Measurements from ENCODE around the gene METAP2.
"Not testable (repeated sequence)": the region's sequence is repeated elsewhere in the genome, so short reads cannot be mapped to it uniquely, and the experiment has no call there.

METAP2 gene

GRCh38 chr12:95462081-95462480 is 11.9 kb upstream of the METAP2 start:
- H4K20me1 ChIP-seq, result no peaks in the 10 kb centered on the region
- H3K9ac ChIP-seq, result no peak overlapping the region
- no peak overlapping the region for H3K4me2 ChIP-seq
- no peak overlapping the region for H3K4me3 ChIP-seq
- no peak for TF ChIP-seq Cebpa-rat (IDR thresholded peaks at IDR 0.05)
- H3K27ac ChIP-seq, result no peak overlapping the region
- H3K27me3 ChIP-seq, result no peaks in the 10 kb centered on the region
- H3K9me3 ChIP-seq, result peaks cover 23% of the 10 kb centered on the region
- H3K36me3 ChIP-seq, result no peaks in the 10 kb centered on the region
- H3K4me1 ChIP-seq, result no peaks in the 10 kb centered on the region

DNA sequence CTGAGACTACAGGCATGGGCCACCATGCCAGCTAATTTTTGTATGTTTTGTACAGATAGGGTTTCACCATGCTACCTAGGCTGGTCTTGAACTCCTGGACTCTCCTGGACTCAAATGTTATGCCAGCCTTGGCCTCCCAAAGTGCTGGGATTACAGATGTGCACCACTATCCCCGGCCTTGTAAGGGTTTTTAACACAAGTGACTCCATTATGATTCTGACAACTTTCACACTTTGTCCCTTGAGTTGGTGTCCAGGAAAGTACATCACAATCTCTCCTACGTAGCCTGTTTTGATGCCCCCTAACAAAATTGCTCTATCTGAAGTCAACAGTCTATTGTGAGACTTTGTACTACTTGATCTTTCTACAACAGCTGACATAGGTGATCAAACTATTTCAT is 11.4 kb upstream of the METAP2 start:
- Histone ChIP-seq H4K20me1 (no peaks in the 10 kb centered on the region), H3K27ac (no peak overlapping the region), H3K36me3 (no peaks in the 10 kb centered on the region), H3K4me1 (no peaks in the 10 kb centered on the region), H3K9ac (no peak overlapping the region), H3K9me3 (peaks cover 18% of the 10 kb centered on the region), H3K4me3 (no peak overlapping the region), H3K27me3 (no peaks in the 10 kb centered on the region), H3K4me2 (no peak overlapping the region)
- TF ChIP-seq Cebpa-rat (IDR thresholded peaks at IDR 0.05), result no peak

- Histone ChIP-seq H3K9me3 (peaks cover 13% of the 10 kb centered on the region), H3K4me2 (no peak overlapping the region), H3K36me3 (no peaks in the 10 kb centered on the region), H3K4me3 (no peak overlapping the region), H3K4me1 (no peaks in the 10 kb centered on the region), H3K27me3 (no peaks in the 10 kb centered on the region), H4K20me1 (no peaks in the 10 kb centered on the region), H3K9ac (no peak overlapping the region), H3K27ac (no peak overlapping the region)
- TF ChIP-seq Cebpa-rat (IDR thresholded peaks at IDR 0.05), result no peak
Observed at GRCh38 chr12:95463050-95463449, 10.9 kb upstream of the METAP2 start.

GRCh38 chr12:95463776-95464175 is 10.2 kb upstream of the METAP2 start:
- not testable (repeated sequence) for H3K9me3 ChIP-seq, H3K27me3 ChIP-seq, H3K4me1 ChIP-seq, H3K9ac ChIP-seq, H4K20me1 ChIP-seq, H3K36me3 ChIP-seq, H3K27ac ChIP-seq, H3K4me2 ChIP-seq, H3K4me3 ChIP-seq

DNA sequence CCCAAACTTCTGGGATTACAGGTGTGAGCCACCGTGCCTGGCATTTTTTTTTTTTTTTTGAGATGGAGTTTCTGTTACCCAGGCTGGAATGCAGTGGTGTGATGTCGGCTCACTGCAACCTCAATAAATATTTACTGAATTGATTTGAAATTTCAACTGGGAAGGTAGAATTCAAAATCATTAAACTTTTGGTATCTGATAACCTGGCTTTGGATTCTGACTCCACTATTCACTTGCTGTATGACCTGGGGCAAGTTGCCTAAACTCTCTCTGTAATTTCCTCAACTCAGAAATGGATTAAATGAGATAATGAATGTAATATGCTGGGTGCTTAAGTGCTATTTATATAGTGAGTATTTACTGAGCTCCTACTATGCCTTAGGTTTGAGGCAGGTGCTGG is 8.7 kb upstream of the METAP2 start:
- Histone ChIP-seq H3K4me2 (no peak overlapping the region), H4K20me1 (no peaks in the 10 kb centered on the region), H3K9me3 (no peaks in the 10 kb centered on the region), H3K27me3 (no peaks in the 10 kb centered on the region), H3K4me3 (no peak overlapping the region), H3K9ac (no peak overlapping the region), H3K27ac (no peak overlapping the region), H3K36me3 (no peaks in the 10 kb centered on the region), H3K4me1 (no peaks in the 10 kb centered on the region)
- no peak for TF ChIP-seq Cebpa-rat (IDR thresholded peaks at IDR 0.05)

DNA sequence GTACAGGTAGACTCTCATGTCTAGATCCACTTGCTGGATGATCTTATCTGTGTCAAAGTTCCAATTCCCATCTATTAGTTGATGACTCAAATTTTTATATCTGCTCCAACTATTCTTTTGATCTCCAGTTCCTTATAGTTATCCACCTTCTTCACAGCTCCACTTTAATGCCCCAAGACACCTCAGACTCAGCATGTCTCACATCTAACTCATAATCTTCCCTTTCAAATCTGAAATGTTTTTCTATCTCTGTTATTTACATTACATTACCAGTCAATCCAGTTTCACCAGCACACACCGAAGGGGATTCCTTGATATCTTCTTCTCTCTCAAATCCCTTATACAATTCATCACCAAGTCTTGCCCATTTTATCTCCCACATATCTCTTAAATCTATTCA is 3.7 kb upstream of the METAP2 start:
- no peaks in the 10 kb centered on the region for H3K9me3 ChIP-seq
- H3K27me3 ChIP-seq, result no peaks in the 10 kb centered on the region
- no peak overlapping the region for H3K9ac ChIP-seq
- no peak overlapping the region for H3K27ac ChIP-seq
- H3K4me3 ChIP-seq, result no peak overlapping the region
- peaks cover 7% of the 10 kb centered on the region; the same call in 1 of the 2 replicates for H4K20me1 ChIP-seq
- H3K36me3 ChIP-seq, result no peaks in the 10 kb centered on the region
- H3K4me1 ChIP-seq, result peaks cover 16% of the 10 kb centered on the region
- no peak for TF ChIP-seq Cebpa-rat (IDR thresholded peaks at IDR 0.05)
- H3K4me2 ChIP-seq, result no peak overlapping the region

GRCh38 chr12:95473231-95473883 is 595 bp upstream of the METAP2 start:
- H3K4me1 ChIP-seq, result peaks cover 27% of the 10 kb centered on the region
- H3K4me2 ChIP-seq, result peak overlapping the region; percentile 82
- H3K9me3 ChIP-seq, result no peaks in the 10 kb centered on the region
- H3K4me3 ChIP-seq, result peak overlapping the region; percentile 95
- peak overlapping the region; percentile 97 for H3K9ac ChIP-seq
- H4K20me1 ChIP-seq, result peaks cover 33% of the 10 kb centered on the region
- H3K27ac ChIP-seq, result peak overlapping the region; percentile 96
- TF ChIP-seq Cebpa-rat (IDR thresholded peaks at IDR 0.05), result no peak
- H3K27me3 ChIP-seq, result no peaks in the 10 kb centered on the region
- H3K36me3 ChIP-seq, result peaks cover 26% of the 10 kb centered on the region

DNA sequence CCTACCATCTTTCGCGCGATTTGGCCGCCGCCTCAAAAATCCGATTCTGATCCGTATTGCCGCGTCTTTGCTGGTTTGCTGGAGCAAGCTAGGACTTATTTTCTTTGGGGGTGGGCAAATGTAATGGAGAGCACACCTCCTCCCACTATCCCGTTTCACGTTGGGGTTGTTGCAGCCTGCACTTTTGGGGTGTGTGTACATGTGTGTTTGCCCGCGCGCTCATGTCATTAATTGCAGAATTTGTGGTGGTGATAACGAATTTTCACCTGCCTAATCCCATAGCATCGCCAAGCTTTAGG is 657 bp downstream of the METAP2 start:
- Histone ChIP-seq H3K9me3 (no peaks in the 10 kb centered on the region), H3K9ac (peak overlapping the region; percentile 97), H4K20me1 (peaks cover 45% of the 10 kb centered on the region), H3K4me1 (peaks cover 27% of the 10 kb centered on the region), H3K4me2 (peak overlapping the region; percentile 87), H3K4me3 (peak overlapping the region; percentile 95), H3K27me3 (no peaks in the 10 kb centered on the region), H3K36me3 (peaks cover 39% of the 10 kb centered on the region), H3K27ac (peak overlapping the region; percentile 96)
- no peak for TF ChIP-seq Cebpa-rat (IDR thresholded peaks at IDR 0.05)

DNA sequence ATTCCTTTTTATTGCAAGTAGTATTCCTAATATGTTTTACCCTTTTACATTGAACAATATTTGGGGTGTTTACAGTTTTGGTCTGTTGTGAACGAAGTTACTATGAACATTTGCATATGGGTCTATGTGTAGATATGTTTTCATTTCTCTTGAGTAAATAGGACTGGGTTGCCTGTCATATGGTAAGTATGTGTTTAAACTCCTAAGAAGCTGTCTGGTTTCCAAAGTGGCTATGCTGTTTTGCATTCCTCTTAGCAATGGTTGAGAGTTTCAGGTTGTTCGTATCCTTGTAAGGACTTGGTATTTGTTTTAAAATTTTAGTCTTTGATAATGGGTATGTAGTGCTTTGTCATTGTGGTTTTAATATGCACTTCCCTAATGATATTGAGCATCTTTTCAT is 6.3 kb downstream of the METAP2 start:
- Histone ChIP-seq H3K27ac (no peak overlapping the region), H3K4me3 (no peak overlapping the region), H3K36me3 (peaks cover 78% of the 10 kb centered on the region), H3K9ac (no peak overlapping the region), H3K9me3 (no peaks in the 10 kb centered on the region), H3K4me2 (no peak overlapping the region), H3K27me3 (no peaks in the 10 kb centered on the region), H4K20me1 (peaks cover 94% of the 10 kb centered on the region), H3K4me1 (peaks cover 27% of the 10 kb centered on the region)
- no peak for TF ChIP-seq Cebpa-rat (IDR thresholded peaks at IDR 0.05)

- Histone ChIP-seq H3K9me3 (no peaks in the 10 kb centered on the region), H3K9ac (no peak overlapping the region), H3K4me1 (peaks cover 18% of the 10 kb centered on the region), H3K27ac (no peak overlapping the region), H3K36me3 (peaks cover 82% of the 10 kb centered on the region), H4K20me1 (peaks cover 85% of the 10 kb centered on the region), H3K27me3 (no peaks in the 10 kb centered on the region), H3K4me2 (peak overlapping the region; percentile 24; the same call in 1 of the 2 replicates), H3K4me3 (no peak overlapping the region)
- no peak for TF ChIP-seq Cebpa-rat (IDR thresholded peaks at IDR 0.05)
Observed at GRCh38 chr12:95481072-95481471, 7.1 kb downstream of the METAP2 start.

- Histone ChIP-seq H3K27ac (no peak overlapping the region), H3K4me2 (no peak overlapping the region), H3K9ac (no peak overlapping the region), H3K9me3 (no peaks in the 10 kb centered on the region), H3K4me3 (no peak overlapping the region), H3K27me3 (no peaks in the 10 kb centered on the region), H3K36me3 (peaks cover 82% of the 10 kb centered on the region), H3K4me1 (peaks cover 16% of the 10 kb centered on the region; the same call in 1 of the 2 replicates), H4K20me1 (peaks cover 80% of the 10 kb centered on the region)
- TF ChIP-seq Cebpa-rat (IDR thresholded peaks at IDR 0.05), result no peak
Observed at GRCh38 chr12:95481888-95482287, 7.9 kb downstream of the METAP2 start.

GRCh38 chr12:95482564-95482963 is 8.6 kb downstream of the METAP2 start:
- Histone ChIP-seq H3K4me1 (peaks cover 16% of the 10 kb centered on the region; the same call in 1 of the 2 replicates), H3K36me3 (peaks cover 82% of the 10 kb centered on the region), H4K20me1 (peaks cover 75% of the 10 kb centered on the region)
- H3K27ac ChIP-seq, H3K4me2 ChIP-seq, H3K27me3 ChIP-seq, H3K9me3 ChIP-seq, H3K9ac ChIP-seq, H3K4me3 ChIP-seq: not testable (repeated sequence)

Measured in BLaER1 (cell line).